GM06990 (cell line): ENCODE measurements around the gene ERICH2.

Experiments
- DNase-seq: peaks from one replicate; pipeline ENCODE4 v3.0.0-alpha.2; 2011; ENCODE audit not compliant: insufficient read length; ENCODE audit errors: extremely low read depth
- H3K27me3 ChIP-seq: replicated peaks from 2 replicates; pipeline ENCODE4 v1.6.0; 2011; ENCODE audit warnings: low read length; ENCODE audit not compliant: control insufficient read depth, insufficient read depth
- H3K36me3 ChIP-seq: 2 replicates; pipeline ENCODE4 v1.5.1; 2011; ENCODE audit warnings: low read length; ENCODE audit not compliant: control insufficient read depth, insufficient read depth
- H3K4me3 ChIP-seq: replicated peaks from 2 replicates; pipeline ENCODE4 v1.5.1; 2011; ENCODE audit warnings: low read depth, mild to moderate bottlenecking, control low read depth, low read length
- CTCF ChIP-seq: IDR thresholded peaks from 2 replicates; pipeline ENCODE4 v1.5.1; 2011; ENCODE audit warnings: low read length, control low read depth, mild to moderate bottlenecking, inconsistent platforms; ENCODE audit not compliant: insufficient read depth, poor library complexity, severe bottlenecking

Gene ERICH2

GRCh38 chr2:170836027-170836426 is 65.8 kb downstream of the ERICH2 start:
- no peak for DNase-seq
- H3K4me3 ChIP-seq, result no peak overlapping the region
- no peak for TF ChIP-seq CTCF
- H3K27me3 ChIP-seq, result no peaks in the 10 kb centered on the region; the same call in 1 of the 2 replicates
- H3K36me3 ChIP-seq, result no peaks in the 10 kb centered on the region

GRCh38 chr2:170840717-170841210 is 70.6 kb downstream of the ERICH2 start:
- Histone ChIP-seq H3K4me3 (no peak overlapping the region), H3K27me3 (no peaks in the 10 kb centered on the region), H3K36me3 (no peaks in the 10 kb centered on the region)
- TF ChIP-seq CTCF, result no peak
- DNase-seq, result no peak

GRCh38 chr2:170842785-170843184 is 72.6 kb downstream of the ERICH2 start:
- no peak for DNase-seq
- TF ChIP-seq CTCF, result no peak
- H3K27me3 ChIP-seq, result no peaks in the 10 kb centered on the region
- H3K36me3 ChIP-seq, result no peaks in the 10 kb centered on the region
- no peak overlapping the region for H3K4me3 ChIP-seq

GRCh38 chr2:170843656-170844055 is 73.5 kb downstream of the ERICH2 start:
- no peaks in the 10 kb centered on the region for H3K27me3 ChIP-seq
- no peak for DNase-seq
- no peak for TF ChIP-seq CTCF
- H3K4me3 ChIP-seq, result no peak overlapping the region
- H3K36me3 ChIP-seq, result no peaks in the 10 kb centered on the region

GRCh38 chr2:170845343-170845742 is 75.2 kb downstream of the ERICH2 start:
- H3K4me3 ChIP-seq, result no peak overlapping the region
- TF ChIP-seq CTCF, result peak; percentile 29
- no peaks in the 10 kb centered on the region for H3K27me3 ChIP-seq
- no peaks in the 10 kb centered on the region for H3K36me3 ChIP-seq
- no peak for DNase-seq

GRCh38 chr2:170846314-170846713 is 76.1 kb downstream of the ERICH2 start:
- Histone ChIP-seq H3K36me3 (no peaks in the 10 kb centered on the region), H3K4me3 (no peak overlapping the region), H3K27me3 (no peaks in the 10 kb centered on the region)
- no peak for DNase-seq
- TF ChIP-seq CTCF, result no peak
